Ishikawa (cell line): Measurements from ENCODE around the gene P2RY2.

Experiments used
- CEBPB ChIP-seq: IDR thresholded peaks from 2 replicates; pipeline ENCODE4 v1.6.1; 2012
- CREB1 ChIP-seq: IDR thresholded peaks from 2 replicates; pipeline ENCODE4 v1.6.1; 2012; ENCODE audit warnings: low read depth
- EGR1 ChIP-seq: IDR thresholded peaks from 2 replicates; pipeline ENCODE4 v1.6.1; 2012
- EP300 ChIP-seq: IDR thresholded peaks from 2 replicates; pipeline ENCODE4 v1.6.1; 2012; ENCODE audit warnings: borderline replicate concordance
- FOXM1 ChIP-seq: IDR thresholded peaks from 2 replicates; pipeline ENCODE4 v1.6.1; 2012; ENCODE audit warnings: low read depth, borderline replicate concordance
- NFIC ChIP-seq: IDR thresholded peaks from 2 replicates; pipeline ENCODE4 v1.6.1; 2012
- RAD21 ChIP-seq: IDR thresholded peaks from 2 replicates; pipeline ENCODE4 v1.6.1; 2012; ENCODE audit warnings: low read depth
- TAF1 ChIP-seq: IDR thresholded peaks from 2 replicates; pipeline ENCODE4 v1.6.1; 2012; ENCODE audit warnings: low read depth, mild to moderate bottlenecking
- TCF12 ChIP-seq: IDR thresholded peaks from 2 replicates; pipeline ENCODE4 v1.6.1; 2012; ENCODE audit warnings: low read depth
- TEAD4 ChIP-seq: IDR thresholded peaks from 2 replicates; pipeline ENCODE4 v1.6.1; 2012
- YY1 ChIP-seq: IDR thresholded peaks from 2 replicates; pipeline ENCODE4 v1.6.1; 2012; ENCODE audit warnings: low read depth
- ZBTB7A ChIP-seq: IDR thresholded peaks from 2 replicates; pipeline ENCODE4 v1.6.1; 2012; ENCODE audit warnings: low read depth
- TF ChIP-seq, protein P1 (sequence below): IDR thresholded peaks from 2 replicates; pipeline ENCODE4 v1.6.1; 2012; ENCODE audit warnings: low read depth, mild to moderate bottlenecking
- TF ChIP-seq, protein P2 (sequence below): IDR thresholded peaks from 2 replicates; pipeline ENCODE4 v1.6.1; 2012
- TF ChIP-seq, protein P3 (sequence below): IDR thresholded peaks from 2 replicates; pipeline ENCODE4 v1.6.1; 2012

P2RY2 gene

DNA sequence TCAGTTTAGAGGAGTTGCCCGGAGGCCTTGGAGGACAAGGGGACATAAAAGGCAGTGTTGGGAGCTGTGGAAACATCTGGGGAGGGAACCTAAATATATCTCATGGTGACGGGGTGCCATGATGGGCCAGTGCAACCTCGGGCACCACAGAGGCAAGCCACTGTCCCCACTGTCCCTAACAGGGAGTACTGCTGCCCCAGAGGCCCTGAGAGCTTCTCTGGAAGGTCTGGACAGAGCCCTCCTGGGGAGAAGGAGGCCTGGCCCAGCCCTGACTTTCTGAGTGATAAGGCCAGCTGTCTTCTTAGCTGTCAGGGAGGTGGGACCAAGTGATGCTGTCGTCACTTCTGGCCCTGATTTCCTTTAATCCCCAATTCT, 48.6 kb downstream of the P2RY2 start:
- no peak for TF ChIP-seq YY1
- TF ChIP-seq FOXM1: no peak
- no peak for TF ChIP-seq TCF12
- no peak for TF ChIP-seq TEAD4
- no peak for TF ChIP-seq RAD21
- TF ChIP-seq, protein P1, sequence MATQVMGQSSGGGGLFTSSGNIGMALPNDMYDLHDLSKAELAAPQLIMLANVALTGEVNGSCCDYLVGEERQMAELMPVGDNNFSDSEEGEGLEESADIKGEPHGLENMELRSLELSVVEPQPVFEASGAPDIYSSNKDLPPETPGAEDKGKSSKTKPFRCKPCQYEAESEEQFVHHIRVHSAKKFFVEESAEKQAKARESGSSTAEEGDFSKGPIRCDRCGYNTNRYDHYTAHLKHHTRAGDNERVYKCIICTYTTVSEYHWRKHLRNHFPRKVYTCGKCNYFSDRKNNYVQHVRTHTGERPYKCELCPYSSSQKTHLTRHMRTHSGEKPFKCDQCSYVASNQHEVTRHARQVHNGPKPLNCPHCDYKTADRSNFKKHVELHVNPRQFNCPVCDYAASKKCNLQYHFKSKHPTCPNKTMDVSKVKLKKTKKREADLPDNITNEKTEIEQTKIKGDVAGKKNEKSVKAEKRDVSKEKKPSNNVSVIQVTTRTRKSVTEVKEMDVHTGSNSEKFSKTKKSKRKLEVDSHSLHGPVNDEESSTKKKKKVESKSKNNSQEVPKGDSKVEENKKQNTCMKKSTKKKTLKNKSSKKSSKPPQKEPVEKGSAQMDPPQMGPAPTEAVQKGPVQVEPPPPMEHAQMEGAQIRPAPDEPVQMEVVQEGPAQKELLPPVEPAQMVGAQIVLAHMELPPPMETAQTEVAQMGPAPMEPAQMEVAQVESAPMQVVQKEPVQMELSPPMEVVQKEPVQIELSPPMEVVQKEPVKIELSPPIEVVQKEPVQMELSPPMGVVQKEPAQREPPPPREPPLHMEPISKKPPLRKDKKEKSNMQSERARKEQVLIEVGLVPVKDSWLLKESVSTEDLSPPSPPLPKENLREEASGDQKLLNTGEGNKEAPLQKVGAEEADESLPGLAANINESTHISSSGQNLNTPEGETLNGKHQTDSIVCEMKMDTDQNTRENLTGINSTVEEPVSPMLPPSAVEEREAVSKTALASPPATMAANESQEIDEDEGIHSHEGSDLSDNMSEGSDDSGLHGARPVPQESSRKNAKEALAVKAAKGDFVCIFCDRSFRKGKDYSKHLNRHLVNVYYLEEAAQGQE: no peak
- TF ChIP-seq, protein P2, sequence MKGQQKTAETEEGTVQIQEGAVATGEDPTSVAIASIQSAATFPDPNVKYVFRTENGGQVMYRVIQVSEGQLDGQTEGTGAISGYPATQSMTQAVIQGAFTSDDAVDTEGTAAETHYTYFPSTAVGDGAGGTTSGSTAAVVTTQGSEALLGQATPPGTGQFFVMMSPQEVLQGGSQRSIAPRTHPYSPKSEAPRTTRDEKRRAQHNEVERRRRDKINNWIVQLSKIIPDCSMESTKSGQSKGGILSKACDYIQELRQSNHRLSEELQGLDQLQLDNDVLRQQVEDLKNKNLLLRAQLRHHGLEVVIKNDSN: no peak
- TF ChIP-seq TAF1: no peak
- TF ChIP-seq EP300: no peak
- TF ChIP-seq, protein P3, sequence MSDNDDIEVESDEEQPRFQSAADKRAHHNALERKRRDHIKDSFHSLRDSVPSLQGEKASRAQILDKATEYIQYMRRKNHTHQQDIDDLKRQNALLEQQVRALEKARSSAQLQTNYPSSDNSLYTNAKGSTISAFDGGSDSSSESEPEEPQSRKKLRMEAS: no peak
- TF ChIP-seq EGR1: no peak
- no peak for TF ChIP-seq CREB1

DNA sequence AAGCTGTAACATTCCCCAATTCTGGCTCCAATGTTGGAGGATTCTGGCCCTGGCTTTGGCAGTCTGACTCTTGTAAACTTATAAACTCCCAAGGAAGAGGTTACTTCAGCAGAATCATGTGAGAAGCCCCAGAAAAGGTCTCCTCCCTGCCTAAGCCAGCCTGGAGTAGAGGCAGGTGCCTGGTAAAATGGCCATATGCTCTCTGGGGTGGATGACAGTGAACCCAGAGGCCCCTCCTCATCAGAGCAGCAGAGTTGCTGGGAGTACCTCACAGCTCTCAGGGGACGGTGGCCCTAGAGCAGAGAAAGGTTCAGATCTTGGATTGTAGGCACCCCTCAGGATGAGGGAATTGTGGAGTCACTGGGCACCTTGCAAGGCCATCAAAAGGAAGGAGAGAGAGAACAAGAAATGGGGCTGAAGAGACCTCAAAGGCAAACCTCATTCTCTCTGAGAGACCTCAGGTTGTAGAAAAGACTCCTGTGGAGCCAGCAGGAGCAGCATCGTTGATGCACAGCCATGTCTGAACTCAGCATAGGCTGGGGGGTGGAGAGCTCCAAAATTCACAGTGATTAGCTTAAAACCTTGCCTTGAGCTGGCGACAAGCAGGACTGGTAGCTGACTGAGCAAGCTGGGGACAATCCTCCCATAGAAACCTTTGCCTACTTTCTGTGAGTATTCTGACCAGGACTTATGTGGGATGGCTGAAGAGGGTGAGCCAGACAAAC, 49.2 kb downstream of the P2RY2 start:
- no peak for TF ChIP-seq FOXM1
- no peak for TF ChIP-seq RAD21
- no peak for TF ChIP-seq CEBPB
- TF ChIP-seq, protein P3: no peak
- TF ChIP-seq TCF12: no peak
- TF ChIP-seq, protein P1: no peak
- no peak for TF ChIP-seq TAF1
- no peak for TF ChIP-seq YY1
- TF ChIP-seq EP300: no peak
- no peak for TF ChIP-seq CREB1
- no peak for TF ChIP-seq TEAD4
- no peak for TF ChIP-seq NFIC
- TF ChIP-seq EGR1: no peak
- TF ChIP-seq ZBTB7A: no peak
- TF ChIP-seq, protein P2: no peak

DNA sequence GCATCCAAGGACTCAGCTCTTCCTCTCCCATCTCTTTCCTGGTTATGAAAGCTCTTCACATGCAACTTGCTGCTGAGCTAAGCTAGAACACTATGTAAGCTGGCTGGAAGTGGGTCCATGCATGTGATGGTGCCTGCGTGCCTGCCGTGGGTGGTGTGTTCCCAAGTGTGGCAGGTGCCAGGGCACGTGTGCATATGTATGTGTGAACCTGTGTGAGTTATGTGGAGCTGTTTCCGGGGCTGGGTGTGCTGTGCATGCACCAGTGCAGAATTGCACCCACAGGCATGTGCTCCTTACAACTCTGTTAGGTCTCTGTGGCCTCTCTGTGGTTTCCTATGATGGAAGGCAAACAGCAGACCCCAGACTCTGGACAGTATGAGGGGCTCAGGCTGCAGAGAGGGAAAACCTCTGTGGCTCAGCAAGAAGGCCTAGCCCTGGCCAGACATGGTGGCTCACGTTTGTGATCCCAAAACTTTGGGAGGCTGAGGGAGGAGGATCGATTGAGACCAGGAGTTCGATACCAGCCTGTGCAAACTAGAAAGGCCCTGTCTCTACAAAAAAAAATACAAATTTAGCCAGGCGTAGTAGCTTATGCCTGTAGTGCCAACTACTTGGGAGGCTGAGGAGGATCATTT, 49.9 kb downstream of the P2RY2 start:
- no peak for TF ChIP-seq EP300
- TF ChIP-seq CREB1: no peak

DNA sequence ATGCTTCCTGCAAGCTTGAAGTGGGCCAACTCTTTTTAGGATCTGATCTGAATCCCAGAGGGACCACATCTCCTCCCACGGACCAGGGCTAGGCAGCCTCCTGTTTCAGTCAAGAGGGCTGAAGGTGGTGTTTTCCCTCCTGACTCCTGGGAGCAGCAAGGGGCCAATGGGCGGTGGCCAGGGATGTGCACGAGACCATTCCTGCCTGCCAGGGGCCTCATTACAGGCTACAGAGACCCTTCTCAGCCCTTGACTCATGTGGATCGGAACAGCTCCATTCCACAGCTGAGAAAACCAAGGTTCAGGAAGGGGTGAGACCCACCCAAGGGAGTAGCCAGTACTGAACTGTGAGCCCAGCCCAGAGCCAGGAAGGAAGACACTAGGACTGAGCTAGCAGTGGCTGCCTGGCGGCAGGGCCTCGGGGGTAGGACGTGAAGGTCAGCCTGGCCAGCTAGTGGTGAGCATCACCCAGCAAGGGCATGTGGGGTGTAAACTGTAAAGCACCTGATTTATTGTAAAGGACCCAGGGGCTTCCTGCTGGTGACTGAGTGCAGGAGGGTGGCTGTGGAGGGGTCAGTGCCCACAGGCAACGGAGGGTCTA, 50.7 kb downstream of the P2RY2 start:
- TF ChIP-seq CREB1: no peak
- TF ChIP-seq, protein P3: no peak
- TF ChIP-seq EGR1: no peak
- TF ChIP-seq TAF1: no peak

DNA sequence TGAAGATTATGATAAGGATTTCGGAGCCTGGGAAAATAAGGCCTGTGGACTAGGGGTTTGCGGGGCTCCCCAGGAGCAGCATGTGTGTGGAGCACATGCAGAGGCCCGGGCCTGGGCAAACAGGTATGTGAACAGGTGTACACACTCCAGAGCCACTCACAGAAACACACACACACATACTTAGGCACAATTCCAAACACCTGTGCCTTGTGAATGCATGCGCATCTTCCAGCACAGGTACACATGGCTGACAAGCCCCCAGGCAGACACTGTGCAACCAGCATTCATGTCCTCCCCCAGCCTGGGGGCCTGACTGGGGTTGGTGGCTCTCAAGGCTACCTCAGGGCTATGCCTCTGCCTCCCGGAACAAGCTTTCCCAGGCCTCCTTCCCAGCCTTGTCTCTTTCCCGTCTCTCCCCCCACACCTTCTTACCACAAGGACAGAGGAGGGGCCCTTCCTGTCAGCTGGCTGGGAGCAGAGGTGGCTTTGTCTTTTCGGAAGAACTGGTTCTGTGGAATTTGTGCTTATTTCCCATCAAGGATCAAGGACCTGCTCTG, 51.5 kb downstream of the P2RY2 start:
- TF ChIP-seq TEAD4: 0 out of 2 replicates have a peak, but pooled peaks have one; percentile 31
- TF ChIP-seq CEBPB: no peak
- 0 out of 2 replicates have a peak, but pooled peaks have one; percentile 26 for TF ChIP-seq TCF12
